SK-N-MC (cell line): ENCODE data around the gene IRF2BPL.

ENCODE experiments used
- EZH2 ChIP-seq: fragments of 200-600 bp; sonication (generic); IDR thresholded peaks from one replicate; pipeline ENCODE4 v1.6.1; 2017; ENCODE audit warnings: antibody characterized with exemption
- FOXP2 ChIP-seq: optimal IDR thresholded peaks from 2 replicates; pipeline ENCODE3; 2011; ENCODE audit warnings: mild to moderate bottlenecking, moderate library complexity; ENCODE audit not compliant: insufficient read depth; ENCODE audit errors: extremely low read length, control extremely low read depth
- POLR2AphosphoS5 ChIP-seq: IDR thresholded peaks from 2 replicates; pipeline ENCODE4 v1.6.1; 2012; ENCODE audit warnings: mild to moderate bottlenecking, low read depth, low read length, borderline replicate concordance

- TF ChIP-seq EZH2 (no peak), POLR2AphosphoS5 (no peak), FOXP2 (no peak)
These were observed 46.5 kb upstream of the IRF2BPL start for GRCh38 chr14:77074969-77075368.
